Breast epithelium (tissue), 4 donors: ENCODE results near the gene CDK5RAP3. TPM values are rescaled to one million over a fixed set of nuclear protein-coding genes. Genes with fewer than 3 reads are reported as not detected.

Experiments used
- DNase-seq, 2 donors: peaks; one replicate each; pipeline ENCODE4 v3.0.0-alpha.2; 2019; ENCODE audit warnings: low spot score in 2 of 2
- H3K27ac ChIP-seq, 2 donors: fragments of 200-600 bp; sonication (generic) in 1 of 2; one replicate each; pipeline ENCODE4 v1.5.1; 2016 to 2019; ENCODE audit warnings: mild to moderate bottlenecking in 1 of 2
- H3K27me3 ChIP-seq, 2 donors: fragments of 200-600 bp; sonication (generic) in 1 of 2; one replicate each; pipeline versions ENCODE4 v1.5.1 to v1.6.0; 2017 to 2019; ENCODE audit warnings: control low read depth in 1 of 2, mild to moderate bottlenecking in 1 of 2
- H3K36me3 ChIP-seq: fragments of 200-600 bp; one replicate; pipeline ENCODE4 v1.5.1; 2019
- H3K4me1 ChIP-seq, 2 donors: fragments of 200-600 bp; sonication (generic); one replicate each; pipeline ENCODE4 v1.5.1; 2016 to 2019; ENCODE audit warnings: control low read depth in 1 of 2
- H3K4me3 ChIP-seq, 3 donors: fragments of 200-600 bp; sonication (generic); 1 replicate in 2 of 3; 2 replicates in 1 of 3; pipeline ENCODE4 v1.5.1; 2016 to 2019; ENCODE audit warnings: mild to moderate bottlenecking in 3 of 3, moderate library complexity in 2 of 3
- H3K9me3 ChIP-seq, 2 donors: fragments of 200-600 bp; sonication (generic) in 1 of 2; one replicate each; pipeline ENCODE4 v1.5.1; 2016 to 2019; ENCODE audit warnings: control low read depth in 1 of 2
- POLR2A ChIP-seq: fragments of 450-650 bp; IDR thresholded peaks from one replicate; pipeline ENCODE4 v1.6.1; 2016; ENCODE audit warnings: antibody characterized with exemption, mild to moderate bottlenecking, moderate library complexity
- POLR2AphosphoS5 ChIP-seq, 3 donors: sonication (generic); formaldehyde crosslinking; IDR thresholded peaks; one replicate each; pipeline ENCODE4 v1.6.1; 2017; ENCODE audit warnings: antibody characterized with exemption in 3 of 3
- intact Hi-C: fragments of 100-400 bp; cut with DNase I; formaldehyde crosslinking; loops from one replicate; pipeline ENCODE4 v1.15.1; 2023; ENCODE audit warnings: low total_unique reads
- total RNA-seq, 3 donors: library from RNA; depleted of rRNA; stranded (reverse); fragments of >200 nt; gene quantifications; one replicate each; pipeline ENCODE4 v1.1.0, GENCODE V29; 2016
- TF ChIP-seq, protein P1 (sequence below), 3 donors: fragments of 450-650 bp; IDR thresholded peaks; one replicate each; pipeline ENCODE4 v1.5.1; 2016 to 2017; ENCODE audit warnings: antibody characterized with exemption in 3 of 3, mild to moderate bottlenecking in 3 of 3, moderate library complexity in 3 of 3

CDK5RAP3 gene
- total RNA-seq, 3 donors from 2014 or later, result 121 to 198 (median 183) TPM

GRCh38 chr17:47953909-47954308 is 17.0 kb upstream of the CDK5RAP3 start:
- intact Hi-C loops, result no loop called here
- H3K4me3 ChIP-seq, result peak overlapping the region in 2 of 3 donors; percentile 13 to 64
- H3K9me3 ChIP-seq, result no peaks in the 10 kb centered on the region
- H3K27ac ChIP-seq, result peak overlapping the region; percentile 70 to 95
- no peak for DNase-seq
- H3K4me1 ChIP-seq, result peaks cover 8 to 33% of the 10 kb centered on the region in 2 donors
- no peaks in the 10 kb centered on the region for H3K27me3 ChIP-seq
- TF ChIP-seq POLR2A, result no peak
- H3K36me3 ChIP-seq, result no peaks in the 10 kb centered on the region

DNA sequence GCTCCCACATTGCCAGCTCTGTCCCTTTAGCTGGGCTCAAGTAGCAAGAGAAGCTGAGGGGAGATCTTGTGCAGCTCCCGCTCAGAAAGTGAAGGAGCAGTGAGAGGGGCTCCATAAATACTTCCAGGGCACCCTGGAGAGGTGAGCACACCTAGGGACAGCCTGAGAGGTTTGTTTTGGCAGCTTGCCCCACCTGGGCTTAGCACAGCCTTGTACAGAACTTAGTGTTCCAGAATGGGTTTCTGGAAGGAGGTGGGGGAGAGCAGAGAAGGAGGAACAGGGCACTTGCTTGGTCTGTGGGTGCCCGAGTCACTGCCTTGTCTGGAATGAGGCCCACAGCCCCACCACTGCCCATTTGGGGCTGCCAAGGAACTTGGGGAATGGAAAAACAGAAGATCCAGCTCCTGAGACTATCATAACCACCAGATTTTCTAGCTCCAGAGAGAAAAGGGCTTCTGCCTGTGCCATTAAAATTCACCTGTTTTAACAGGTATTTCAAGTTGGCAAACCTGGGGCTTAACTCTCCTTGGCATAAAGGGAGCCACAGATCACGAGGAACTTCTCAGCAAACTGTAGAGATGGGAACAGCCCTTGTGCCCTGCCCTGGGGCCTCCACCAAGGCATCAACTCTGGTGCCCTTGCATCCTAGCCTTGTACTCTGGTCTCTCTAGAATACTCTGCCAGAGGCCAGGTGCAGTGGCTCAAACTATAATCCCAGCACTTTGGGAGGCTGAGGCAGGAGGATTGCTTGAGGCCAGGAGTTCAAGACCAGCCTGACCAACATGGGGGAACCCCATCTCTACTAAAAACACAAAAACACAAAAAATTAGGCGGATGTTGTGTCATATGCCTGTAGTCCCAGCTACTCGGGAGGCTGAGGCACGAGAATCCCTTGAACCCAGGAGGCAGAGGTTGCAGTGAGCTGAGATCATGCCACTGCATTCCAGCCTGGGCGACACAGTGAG is 15.1 kb upstream of the CDK5RAP3 start:
- Histone ChIP-seq H3K4me3 (peak overlapping the region in 2 of 3 donors; percentile 60 to 64), H3K27me3 (no peaks in the 10 kb centered on the region), H3K9me3 (no peaks in the 10 kb centered on the region), H3K4me1 (peaks cover 0 to 29% of the 10 kb centered on the region in 2 donors), H3K36me3 (no peaks in the 10 kb centered on the region), H3K27ac (peak overlapping the region; percentile 81 to 95)
- TF ChIP-seq, protein P1, sequence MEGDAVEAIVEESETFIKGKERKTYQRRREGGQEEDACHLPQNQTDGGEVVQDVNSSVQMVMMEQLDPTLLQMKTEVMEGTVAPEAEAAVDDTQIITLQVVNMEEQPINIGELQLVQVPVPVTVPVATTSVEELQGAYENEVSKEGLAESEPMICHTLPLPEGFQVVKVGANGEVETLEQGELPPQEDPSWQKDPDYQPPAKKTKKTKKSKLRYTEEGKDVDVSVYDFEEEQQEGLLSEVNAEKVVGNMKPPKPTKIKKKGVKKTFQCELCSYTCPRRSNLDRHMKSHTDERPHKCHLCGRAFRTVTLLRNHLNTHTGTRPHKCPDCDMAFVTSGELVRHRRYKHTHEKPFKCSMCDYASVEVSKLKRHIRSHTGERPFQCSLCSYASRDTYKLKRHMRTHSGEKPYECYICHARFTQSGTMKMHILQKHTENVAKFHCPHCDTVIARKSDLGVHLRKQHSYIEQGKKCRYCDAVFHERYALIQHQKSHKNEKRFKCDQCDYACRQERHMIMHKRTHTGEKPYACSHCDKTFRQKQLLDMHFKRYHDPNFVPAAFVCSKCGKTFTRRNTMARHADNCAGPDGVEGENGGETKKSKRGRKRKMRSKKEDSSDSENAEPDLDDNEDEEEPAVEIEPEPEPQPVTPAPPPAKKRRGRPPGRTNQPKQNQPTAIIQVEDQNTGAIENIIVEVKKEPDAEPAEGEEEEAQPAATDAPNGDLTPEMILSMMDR (IDR thresholded peaks at IDR 0.05), result no peak
- peak in 1 of 3 donors; percentile 35 for TF ChIP-seq POLR2AphosphoS5 (IDR thresholded peaks at IDR 0.05)
- intact Hi-C loops, result no loop called here
- peak; percentile 79 to 81 for DNase-seq

DNA sequence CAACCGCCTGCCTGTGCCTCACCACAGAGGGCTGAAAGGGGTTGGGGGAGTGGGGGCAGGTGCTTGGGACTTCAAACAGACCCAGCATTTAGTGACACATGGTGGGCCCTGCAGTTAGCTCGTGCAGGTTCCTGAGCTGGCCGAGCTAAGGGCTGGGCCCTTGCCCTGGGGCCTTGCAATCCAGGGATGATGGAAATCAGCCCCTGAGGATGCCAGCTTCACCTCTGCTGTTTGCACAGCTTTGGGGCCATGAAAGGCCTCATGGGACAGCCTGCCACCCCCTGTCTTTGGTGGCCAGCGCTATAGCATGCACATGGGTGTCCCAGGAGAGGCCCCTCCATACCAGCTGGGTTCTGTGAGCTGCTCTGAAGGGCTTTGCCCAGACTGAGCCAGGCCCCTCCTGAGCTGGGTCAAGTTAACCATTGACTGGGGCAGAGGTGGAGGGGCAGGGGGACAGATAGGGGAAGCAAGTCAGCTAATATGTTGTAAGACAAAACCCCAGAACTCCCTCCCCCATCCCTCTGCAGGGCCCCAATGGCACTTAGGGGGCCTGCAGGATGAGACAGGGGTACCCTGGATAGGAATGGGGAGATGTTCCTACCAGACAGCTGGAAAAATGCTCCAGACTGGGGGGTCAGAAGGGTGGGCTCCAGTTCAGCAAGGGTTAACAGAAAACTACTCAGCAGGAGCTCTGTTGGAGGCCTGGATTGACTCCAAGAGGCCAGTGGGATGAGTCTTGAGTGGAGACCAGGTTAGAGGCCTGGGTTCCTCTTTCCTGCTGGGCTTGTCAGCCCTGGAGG is 13.9 kb upstream of the CDK5RAP3 start:
- Histone ChIP-seq H3K36me3 (no peaks in the 10 kb centered on the region), H3K4me1 (peaks cover 0 to 24% of the 10 kb centered on the region in 2 donors), H3K27me3 (no peaks in the 10 kb centered on the region), H3K9me3 (no peaks in the 10 kb centered on the region), H3K27ac (peak overlapping the region; percentile 81 to 95), H3K4me3 (peak overlapping the region in 2 of 3 donors; percentile 60 to 64)
- no peak for DNase-seq
- intact Hi-C loops, result no loop called here
- no peak for TF ChIP-seq POLR2AphosphoS5 (IDR thresholded peaks at IDR 0.05)
- TF ChIP-seq POLR2A, result no peak
- TF ChIP-seq, protein P1 (IDR thresholded peaks at IDR 0.05), result no peak

GRCh38 chr17:47957591-47958490 is 13.1 kb upstream of the CDK5RAP3 start, which contains the start of gene PRR15L:
Gene PRR15L, minus strand, starts transcription at chr17:47957883. Its CDS starts 4,649 bp downstream, at chr17:47953234.
- peak within 1 kb of the TSS; percentile 81 to 95 for H3K27ac ChIP-seq
- TF ChIP-seq, protein P1 (IDR thresholded peaks at IDR 0.05), result no peak
- TF ChIP-seq POLR2AphosphoS5 (IDR thresholded peaks at IDR 0.05) (no peak), POLR2A (peak; percentile 25)
- H3K4me1 ChIP-seq, result peaks cover 0 to 17% of the 10 kb centered on the region in 2 donors
- no peaks in the 10 kb centered on the region for H3K27me3 ChIP-seq
- no peaks in the 10 kb centered on the region for H3K36me3 ChIP-seq
- H3K4me3 ChIP-seq, result peak within 1 kb of the TSS in 2 of 3 donors; percentile 60 to 64
- intact Hi-C loops, result no loop called here
- peak; percentile 71 to 80 for DNase-seq
- H3K9me3 ChIP-seq, result no peaks in the 10 kb centered on the region
